ENCODE results near the gene TEF.

Gene TEF

DNA sequence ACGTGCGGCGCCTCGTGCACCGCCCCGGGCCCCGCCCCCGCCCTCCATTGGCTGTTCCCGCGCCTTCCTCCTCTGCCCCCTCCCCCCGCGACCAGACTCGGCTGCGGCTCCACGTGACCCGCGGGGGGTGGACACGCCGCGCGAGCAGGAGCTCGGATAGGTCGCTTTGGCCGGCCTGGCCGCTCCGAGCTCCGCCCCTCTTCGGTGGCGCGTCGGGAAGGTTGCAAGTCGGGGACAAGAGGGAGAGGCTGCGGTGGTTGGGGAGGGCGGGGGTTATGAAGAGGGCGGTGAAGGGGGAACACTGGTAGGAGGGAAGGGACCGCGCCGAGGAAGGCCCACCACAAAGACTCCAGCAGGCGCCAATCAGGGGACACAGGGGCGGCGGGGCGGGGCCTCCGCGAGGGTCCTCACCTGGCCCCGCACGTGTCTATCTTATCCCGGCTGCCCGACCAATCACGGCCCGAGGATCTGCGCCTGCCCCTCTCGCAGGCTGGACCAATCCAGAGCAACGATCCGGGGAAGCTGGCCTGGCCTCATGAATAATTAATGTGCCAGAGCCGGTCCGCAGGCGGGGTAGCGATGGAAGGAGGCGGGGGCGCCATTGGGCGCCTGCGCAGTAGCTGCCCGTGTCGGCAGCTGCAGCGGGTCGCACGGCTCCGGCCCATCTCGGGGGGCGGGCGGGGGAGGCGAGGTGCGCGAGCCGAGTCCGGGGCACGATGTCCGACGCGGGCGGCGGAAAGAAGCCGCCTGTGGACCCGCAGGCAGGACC lies at the start of gene TEF:
TEF (plus strand) TSS at position 614 of the 769 bp plus-strand sequence; CDS start at position 717, 103 bp downstream.
- DNase-seq, result peak; percentile 100

- no peak for DNase-seq
Observed at GRCh38 chr22:41332217-41332939, 49.4 kb upstream of the TEF start.

DNA sequence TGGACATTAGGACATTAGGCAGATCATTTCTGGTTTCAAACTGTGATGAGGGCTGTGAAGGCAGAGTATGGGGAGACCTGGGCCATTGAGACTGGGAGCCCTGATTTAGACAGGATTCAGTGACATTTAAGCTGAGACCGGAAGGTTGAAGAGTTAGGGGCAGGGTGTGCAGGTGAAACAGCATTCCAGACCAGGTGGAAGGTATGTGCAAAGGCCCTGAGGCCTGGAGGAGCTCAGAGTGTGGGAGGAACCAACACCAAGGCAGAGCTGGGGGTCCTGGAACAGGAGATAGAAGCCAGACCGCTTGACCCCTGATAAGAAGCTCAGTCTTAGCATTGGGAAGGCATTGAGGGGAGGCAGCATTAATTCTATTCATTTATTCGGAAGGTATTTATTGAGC lies 47.9 kb upstream of the TEF start:
- DNase-seq, result no peak

DNA sequence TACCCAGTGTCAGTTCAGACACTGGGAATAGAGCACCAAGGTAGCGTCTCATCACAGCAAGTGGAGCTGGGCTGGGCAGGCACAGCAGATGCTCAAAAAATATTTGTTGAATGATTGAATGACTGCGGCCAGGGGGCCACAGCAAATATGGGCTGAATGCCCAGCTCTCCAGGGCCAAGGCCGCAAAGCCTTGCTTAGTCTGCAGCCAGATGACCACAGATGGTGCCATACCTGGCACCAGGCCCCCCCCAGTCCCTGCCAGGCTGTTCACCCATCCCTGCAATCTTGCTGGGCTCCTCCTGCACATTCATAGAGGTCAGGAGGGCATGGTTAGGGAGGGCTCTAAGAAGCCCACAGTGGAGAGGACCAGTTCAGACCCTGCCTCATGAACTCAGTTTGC lies 47.5 kb upstream of the TEF start:
- no peak for DNase-seq

DNA sequence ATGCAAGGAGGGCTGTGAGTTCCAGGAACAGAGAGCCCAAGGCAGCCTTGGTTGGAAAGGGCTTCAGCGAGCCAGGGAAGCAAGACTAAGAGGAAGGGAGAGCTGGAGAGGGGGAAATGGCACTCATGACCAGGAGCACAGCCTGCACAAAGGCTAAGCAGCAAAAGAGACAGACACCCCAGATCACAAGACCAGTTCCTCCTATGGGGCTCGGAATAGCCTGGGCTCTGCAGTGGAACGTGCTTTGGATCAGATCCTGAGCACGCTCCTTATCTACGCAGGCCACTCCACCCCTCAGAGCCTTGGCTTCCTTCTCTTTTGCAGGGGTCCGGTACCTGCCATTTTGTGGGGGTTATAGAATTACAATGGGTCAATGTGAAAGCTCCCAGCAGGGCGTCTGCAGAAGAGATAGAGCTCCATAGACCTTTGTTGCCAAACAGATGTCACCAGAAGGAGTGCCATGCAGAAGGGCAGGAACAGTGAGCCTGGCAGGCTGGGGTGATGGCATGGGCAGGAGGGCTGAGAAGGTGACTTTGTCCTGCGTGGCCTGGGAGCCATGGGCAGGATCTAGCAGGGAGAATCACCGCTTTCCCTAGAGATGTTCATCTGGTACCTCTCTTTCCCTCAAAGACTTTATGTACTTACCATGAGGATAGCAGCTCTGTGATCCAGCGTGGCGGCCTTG lies 46.6 kb upstream of the TEF start:
- no peak for DNase-seq

DNA sequence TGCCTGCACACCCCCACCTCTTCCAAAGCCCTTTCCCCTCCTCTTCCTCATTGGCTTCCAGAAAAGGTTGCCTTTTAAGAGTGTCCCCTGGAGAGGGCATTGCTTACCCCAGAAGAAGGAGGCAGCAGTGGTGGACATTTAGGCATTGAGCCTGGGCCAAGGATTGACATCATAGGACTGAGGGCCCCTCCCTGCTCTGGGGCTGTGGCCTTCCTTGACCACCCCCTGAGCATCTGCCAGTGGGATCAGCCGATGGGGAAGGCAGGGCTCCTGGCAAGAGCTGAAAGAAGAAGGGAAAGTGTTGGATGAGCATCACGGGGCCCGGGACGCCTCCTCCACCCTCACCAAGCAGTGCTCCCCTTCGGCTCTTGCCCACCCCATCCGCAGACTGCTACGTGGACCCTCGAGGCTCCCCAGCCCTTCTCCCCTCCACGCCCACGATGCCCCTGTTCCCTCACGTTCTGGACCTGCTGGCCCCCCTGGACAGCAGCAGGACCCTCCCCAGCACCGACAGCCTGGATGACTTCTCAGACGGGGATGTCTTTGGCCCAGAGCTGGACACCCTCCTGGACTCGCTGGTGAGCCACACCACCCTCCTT lies 43.0 kb upstream of the TEF start:
- no peak for DNase-seq

GRCh38 chr22:41339823-41340222 lies 41.9 kb upstream of the TEF start:
- no peak for DNase-seq

DNA sequence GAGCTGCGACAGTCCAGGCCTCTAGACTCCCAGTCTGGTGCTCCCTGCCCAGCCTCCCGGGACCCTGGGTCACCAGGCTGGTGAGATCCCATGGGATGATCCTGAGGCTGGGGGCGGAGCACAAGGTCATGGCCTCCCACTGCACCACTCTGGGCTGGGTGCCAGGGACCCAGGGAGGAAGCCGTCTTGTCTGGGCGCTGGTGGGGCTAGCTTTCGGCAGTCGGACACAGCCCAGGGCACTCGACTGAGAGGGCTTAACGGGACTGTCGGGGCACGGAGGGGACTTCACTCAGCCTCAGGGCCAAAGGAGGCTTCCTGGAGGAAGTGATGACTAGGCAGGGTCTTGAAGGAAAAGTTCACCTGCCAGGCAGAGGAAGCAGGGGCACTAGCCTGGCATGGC lies 41.4 kb upstream of the TEF start:
- DNase-seq, result no peak

- DNase-seq, result no peak
Observed at GRCh38 chr22:41341012-41341411, 40.7 kb upstream of the TEF start.

DNA sequence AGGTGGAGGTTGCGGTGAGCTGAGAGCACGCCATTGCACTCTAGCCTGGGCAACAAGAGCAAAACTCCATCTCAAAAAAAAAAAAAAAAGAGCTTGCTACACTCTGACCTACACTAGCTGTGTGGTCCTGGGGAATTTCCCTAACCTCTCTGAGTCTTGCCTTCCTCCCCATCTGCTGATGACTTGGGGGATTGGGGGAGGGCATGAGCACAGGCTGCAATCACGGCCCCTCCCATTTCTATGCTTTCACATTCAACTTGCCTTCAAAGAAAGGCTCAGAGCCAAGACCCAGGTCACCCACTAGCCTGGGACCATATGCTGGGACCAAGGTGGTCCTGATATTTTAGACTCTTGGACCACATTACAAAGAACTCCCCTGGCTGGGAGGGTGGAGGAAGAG lies 39.8 kb upstream of the TEF start:
- no peak for DNase-seq

DNA sequence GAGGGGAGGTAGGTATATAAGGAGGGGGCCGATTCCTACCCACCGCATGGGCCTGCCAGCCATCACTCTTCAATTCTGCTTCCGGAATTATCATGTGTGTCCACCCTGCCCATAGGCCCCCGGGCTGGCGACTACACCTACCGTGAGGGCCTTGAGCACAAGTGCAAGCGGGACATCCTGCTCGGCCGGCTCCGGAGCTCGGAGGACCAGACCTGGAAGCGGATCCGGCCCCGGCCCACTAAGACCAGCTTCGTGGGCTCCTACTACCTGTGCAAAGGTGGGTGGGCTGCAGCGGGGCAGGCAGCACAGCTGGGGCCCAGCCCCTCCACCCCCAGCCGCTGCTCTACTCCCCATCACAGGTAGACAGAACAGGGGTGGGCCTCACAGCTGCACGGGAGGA lies 38.4 kb upstream of the TEF start:
- DNase-seq, result no peak

DNA sequence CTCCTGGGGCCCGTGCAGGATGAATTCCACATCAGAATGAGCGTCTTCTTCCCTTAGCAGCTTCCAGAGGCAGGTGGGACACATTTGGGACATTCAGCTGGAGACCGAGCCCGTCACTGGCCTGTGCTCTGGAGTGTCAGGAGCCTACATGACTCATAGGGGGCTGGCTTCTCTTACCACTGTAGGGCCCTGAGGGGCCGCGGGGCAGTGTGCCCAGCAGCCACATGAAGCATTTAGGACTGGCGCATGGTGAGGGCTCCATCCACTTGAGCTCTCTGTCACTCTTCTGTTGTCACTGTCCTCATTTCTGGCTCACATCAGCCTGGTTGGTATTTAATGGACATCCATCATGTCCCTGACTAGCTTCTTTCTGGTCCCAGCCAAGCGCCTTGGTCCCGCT lies 38.0 kb upstream of the TEF start:
- DNase-seq, result no peak

DNA sequence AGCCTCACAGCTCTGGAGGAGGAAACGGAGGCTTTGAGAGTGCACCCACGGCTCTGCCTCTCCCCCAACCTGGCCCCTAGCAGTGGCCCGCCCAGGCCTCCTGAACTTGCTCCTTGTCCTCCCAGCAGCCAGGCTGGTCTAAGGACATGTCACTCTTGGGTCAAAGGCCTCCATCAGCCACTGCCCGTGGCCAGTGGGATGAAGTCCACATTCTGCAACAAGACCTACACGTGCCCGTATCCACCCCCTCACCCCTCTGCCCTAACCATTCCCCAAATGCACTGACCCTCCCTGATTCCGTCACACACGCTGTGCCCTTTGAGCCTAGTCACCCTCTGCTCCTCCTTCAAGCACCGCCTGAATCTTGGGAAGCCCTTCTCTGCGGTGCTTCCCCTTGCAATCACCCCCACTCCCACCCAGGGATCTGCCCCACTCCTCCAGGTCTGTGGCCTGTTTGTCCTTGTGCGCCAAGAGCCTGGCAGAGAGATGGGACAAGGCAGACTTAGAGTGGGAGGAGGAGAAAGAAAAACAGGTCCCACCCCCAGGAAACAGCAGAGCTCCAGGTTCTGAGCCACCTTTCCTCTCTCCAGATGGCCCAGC lies 37.5 kb upstream of the TEF start:
- DNase-seq, result no peak

DNA sequence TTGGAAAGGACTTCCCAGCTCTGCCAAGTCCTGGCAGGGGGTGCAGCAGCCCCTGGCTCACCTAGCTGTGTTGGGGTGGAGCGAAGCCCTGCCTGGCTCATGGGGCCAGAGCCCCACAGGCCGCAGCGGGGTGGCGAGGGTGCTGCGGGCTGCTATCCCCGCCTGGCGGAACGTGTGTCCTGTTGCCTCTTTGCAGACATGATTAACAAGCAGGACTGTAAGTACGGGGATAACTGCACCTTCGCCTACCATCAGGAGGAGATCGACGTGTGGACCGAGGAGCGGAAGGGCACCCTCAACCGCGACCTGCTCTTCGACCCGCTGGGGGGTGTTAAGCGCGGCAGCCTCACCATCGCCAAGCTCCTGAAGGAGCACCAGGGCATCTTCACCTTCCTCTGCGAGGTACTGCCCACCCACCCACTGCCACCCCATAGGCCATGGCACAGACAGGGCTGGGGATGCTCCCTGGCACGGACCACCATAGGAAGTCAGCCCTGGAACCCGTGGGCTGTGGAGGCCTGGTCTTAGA lies 35.9 kb upstream of the TEF start:
- no peak for DNase-seq

DNA sequence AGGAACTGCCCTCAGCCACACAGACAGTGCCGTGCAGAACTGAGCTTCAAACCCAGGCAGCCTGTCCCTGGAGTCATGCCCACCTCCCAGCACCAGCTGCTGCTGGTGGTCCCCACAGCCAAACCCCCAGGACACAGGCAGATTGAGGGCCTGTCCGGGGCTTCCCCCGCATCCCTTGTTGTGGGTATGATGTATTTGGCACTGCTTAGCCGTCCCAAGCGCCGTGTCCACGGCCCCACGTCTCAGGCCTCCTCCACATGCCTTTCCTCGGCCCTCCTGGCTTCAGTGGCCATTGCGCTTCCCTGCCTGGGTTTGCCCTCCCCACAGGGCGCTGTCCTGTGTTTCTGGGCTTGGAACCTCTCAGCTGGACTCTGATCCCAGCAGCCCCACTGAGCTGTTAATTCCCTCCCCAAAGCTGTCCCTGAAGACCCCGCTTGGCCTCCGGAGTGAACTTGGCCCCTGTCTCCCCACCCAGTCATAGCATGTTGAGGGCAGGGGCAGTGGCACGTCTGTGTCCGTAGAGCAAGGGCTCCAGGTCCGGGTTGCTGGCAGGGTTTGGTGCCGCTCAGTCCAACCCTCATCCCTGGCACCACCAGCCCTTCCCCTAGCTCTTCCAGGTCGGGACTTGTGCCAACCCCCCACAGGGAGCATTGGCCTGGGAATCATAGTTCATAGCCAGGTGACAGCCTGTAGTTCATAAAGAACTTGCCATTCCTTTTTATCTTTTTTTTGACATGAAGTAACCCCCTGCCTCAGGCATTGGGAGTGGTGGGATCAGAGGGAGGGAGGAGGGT lies 34.5 kb upstream of the TEF start:
- no peak for DNase-seq

DNA sequence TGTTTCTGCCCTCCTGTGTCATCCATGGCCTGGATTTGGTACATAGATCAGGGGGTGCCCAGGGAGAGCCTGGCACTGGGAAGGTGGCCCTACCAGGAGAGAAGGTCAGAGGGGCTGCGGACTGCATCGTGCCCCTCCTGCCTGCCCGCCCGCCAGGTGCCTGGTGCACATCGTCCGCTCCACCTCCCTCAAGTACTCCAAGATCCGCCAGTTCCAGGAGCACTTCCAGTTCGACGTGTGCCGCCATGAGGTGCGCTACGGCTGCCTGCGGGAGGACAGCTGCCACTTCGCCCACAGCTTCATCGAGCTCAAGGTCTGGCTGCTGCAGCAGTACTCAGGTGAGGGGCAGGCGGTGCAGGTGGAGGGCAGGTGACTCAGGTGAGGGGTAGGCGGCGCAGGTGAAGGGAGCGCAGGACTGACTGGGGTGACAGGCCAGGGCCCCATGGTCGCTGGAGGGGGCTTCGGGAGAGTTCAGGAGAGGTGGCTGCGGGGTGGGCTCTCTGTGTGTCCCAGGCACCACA lies 32.7 kb upstream of the TEF start:
- DNase-seq, result no peak

GRCh38 chr22:41350087-41350486 lies 31.7 kb upstream of the TEF start:
- no peak for DNase-seq

DNA sequence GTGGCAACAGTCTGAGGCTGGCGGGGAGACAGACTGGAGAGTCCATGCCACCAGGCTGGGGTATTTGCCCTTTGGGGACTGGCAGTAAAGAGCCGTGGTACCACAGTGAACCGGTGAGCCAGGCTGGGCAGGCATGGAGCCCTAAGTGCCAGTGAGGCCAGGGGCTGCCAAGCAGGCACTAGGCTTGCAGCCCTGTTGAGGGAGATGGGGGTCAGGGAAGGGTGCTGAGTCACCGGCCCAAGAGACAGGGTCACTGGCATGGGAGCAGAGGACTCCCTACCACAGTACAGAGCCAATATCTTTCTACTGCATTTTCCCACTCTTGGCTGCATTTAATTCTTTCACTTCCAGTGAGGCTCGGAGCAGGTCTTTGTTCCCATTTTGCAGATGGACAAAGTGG lies 30.7 kb upstream of the TEF start:
- DNase-seq, result no peak

- DNase-seq, result no peak
Observed at GRCh38 chr22:41352058-41352457, 29.7 kb upstream of the TEF start.

- DNase-seq, result no peak
Observed at GRCh38 chr22:41353862-41354575, 27.7 kb upstream of the TEF start.

DNA sequence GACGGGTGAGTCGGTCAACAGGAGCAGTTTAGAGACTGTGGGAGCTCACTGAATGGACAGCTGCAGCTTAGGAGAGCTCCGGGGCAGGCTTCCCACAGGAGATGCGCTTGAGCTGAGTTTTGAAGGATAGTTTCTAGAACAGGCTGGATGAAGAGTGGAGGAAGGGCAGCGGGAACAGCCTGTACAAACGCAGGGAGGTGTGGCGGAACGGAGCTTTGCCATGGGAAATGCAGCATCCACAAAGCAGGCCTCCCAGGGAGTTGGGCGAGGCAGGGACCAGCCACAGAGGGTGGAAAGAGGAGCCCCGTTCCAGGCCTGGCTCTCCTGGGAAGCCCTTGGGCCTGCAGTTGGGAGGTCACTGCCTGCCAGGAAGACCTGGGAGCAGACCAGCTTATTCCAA lies 26.8 kb upstream of the TEF start:
- DNase-seq, result no peak
